Erythroblast (primary cell): ENCODE data around the gene PFDN5.

ENCODE experiments used
- GATA1 ChIP-seq: IDR thresholded peaks from 2 replicates; pipeline ENCODE4 v1.6.1; 2011; ENCODE audit warnings: low read depth, mild to moderate bottlenecking, control low read depth, low read length, moderate library complexity
- POLR2A ChIP-seq: IDR thresholded peaks from 2 replicates; pipeline ENCODE4 v1.6.1; 2011; ENCODE audit warnings: mild to moderate bottlenecking, low read length

DNA sequence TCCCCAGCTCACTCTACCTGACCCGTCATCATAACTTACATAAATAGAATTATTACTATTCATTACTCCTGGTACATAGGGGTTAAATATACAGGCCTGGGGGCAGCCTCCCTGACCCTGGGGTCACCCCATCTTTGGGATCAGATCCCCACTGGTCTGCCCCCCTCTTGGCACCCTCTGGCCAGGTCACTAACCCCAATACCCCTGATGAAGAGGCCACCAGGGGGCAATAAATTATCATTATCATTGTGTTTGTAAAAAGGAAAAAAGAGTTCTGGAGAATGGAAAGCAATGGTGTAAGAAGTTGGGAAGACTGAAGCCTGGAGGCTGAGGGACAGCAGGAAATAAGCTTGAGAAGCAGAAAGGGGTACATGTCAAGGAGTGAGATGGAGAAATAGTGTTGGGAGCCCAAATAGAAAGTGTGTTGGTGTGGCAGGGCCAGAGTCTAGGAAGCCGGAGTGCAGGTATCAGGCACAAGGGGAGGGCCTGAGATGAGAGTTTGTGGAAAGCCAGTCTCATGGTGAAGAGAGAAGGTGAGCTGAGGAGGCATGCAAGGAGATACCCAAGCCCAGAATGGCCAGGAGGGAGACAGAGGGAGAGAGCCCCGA, 32.2 kb downstream of the PFDN5 start:
- TF ChIP-seq POLR2A (no peak), GATA1 (no peak)
